ENCODE data around the gene ARHGAP18.
A peak's percentile ranks its signal among the peaks of the same experiment; 100 is the strongest.

ARHGAP18 gene

GRCh38 chr6:129691709-129692108, 18.3 kb downstream of the ARHGAP18 start:
- no peak for DNase-seq (ENCODE audit: low read depth in 2 of 2)

GRCh38 chr6:129691043-129691640, 18.8 kb downstream of the ARHGAP18 start:
- DNase-seq (ENCODE audit: low read depth in 2 of 2), result no peak

- peak; percentile 26 to 27 for DNase-seq (ENCODE audit: low read depth in 2 of 2)
These were observed 22.9 kb downstream of the ARHGAP18 start for GRCh38 chr6:129686941-129687627.

- no peak for DNase-seq (ENCODE audit: low read depth in 2 of 2)
These were observed 24.3 kb downstream of the ARHGAP18 start for GRCh38 chr6:129685662-129686031.

GRCh38 chr6:129684903-129685661, 24.9 kb downstream of the ARHGAP18 start:
- DNase-seq (ENCODE audit: low read depth in 2 of 2), result no peak

GRCh38 chr6:129684323-129684884, 25.6 kb downstream of the ARHGAP18 start:
- no peak for DNase-seq (ENCODE audit: low read depth in 2 of 2)

GRCh38 chr6:129683601-129684322, 26.2 kb downstream of the ARHGAP18 start:
- peak; percentile 57 to 60 for DNase-seq (ENCODE audit: low read depth in 2 of 2)

- DNase-seq (ENCODE audit: low read depth in 2 of 2), result no peak
These were observed 28.1 kb downstream of the ARHGAP18 start for GRCh38 chr6:129681913-129682205.

GRCh38 chr6:129680633-129681032, 29.3 kb downstream of the ARHGAP18 start:
- DNase-seq (ENCODE audit: low read depth in 2 of 2), result no peak

GRCh38 chr6:129679758-129680157, 30.2 kb downstream of the ARHGAP18 start:
- no peak for DNase-seq (ENCODE audit: low read depth in 2 of 2)

GRCh38 chr6:129679275-129679674, 30.7 kb downstream of the ARHGAP18 start:
- no peak for DNase-seq (ENCODE audit: low read depth in 2 of 2)

GRCh38 chr6:129678463-129678862, 31.5 kb downstream of the ARHGAP18 start:
- DNase-seq (ENCODE audit: low read depth in 2 of 2), result no peak

- no peak for DNase-seq (ENCODE audit: low read depth in 2 of 2)
These were observed 32.2 kb downstream of the ARHGAP18 start for GRCh38 chr6:129677620-129678325.

GRCh38 chr6:129675669-129676472, 34.1 kb downstream of the ARHGAP18 start:
- no peak for DNase-seq (ENCODE audit: low read depth in 2 of 2)

- DNase-seq (ENCODE audit: low read depth in 2 of 2), result no peak
These were observed 36.2 kb downstream of the ARHGAP18 start for GRCh38 chr6:129673748-129674147.

GRCh38 chr6:129672881-129673631, 36.9 kb downstream of the ARHGAP18 start:
- no peak for DNase-seq (ENCODE audit: low read depth in 2 of 2)

GRCh38 chr6:129672341-129672682, 37.7 kb downstream of the ARHGAP18 start:
- DNase-seq (ENCODE audit: low read depth in 2 of 2), result no peak

GRCh38 chr6:129671442-129672340, 38.3 kb downstream of the ARHGAP18 start:
- DNase-seq (ENCODE audit: low read depth in 2 of 2), result peak; percentile 66 to 71

- DNase-seq (ENCODE audit: low read depth in 2 of 2), result no peak
These were observed 39.3 kb downstream of the ARHGAP18 start for GRCh38 chr6:129670634-129671033.

All from stimulated activated CD8-positive, alpha-beta memory T cell treated with anti-CD3 and anti-CD28 coated beads, Interleukin-7, amount 100 ng/mL, for 4 hours (primary cell).